ENCODE data around the gene ZGRF1.
"Not testable (repeated sequence)": the region's sequence is repeated elsewhere in the genome, so short reads cannot be mapped to it uniquely, and the experiment has no call there.

Gene ZGRF1

GRCh38 chr4:112649055-112649408 is 12.3 kb upstream of the ZGRF1 start:
- TF ChIP-seq FOXK2 (IDR thresholded peaks at IDR 0.05) (no peak), LEF1 (IDR thresholded peaks at IDR 0.05; ENCODE audit: borderline replicate concordance) (no peak), CTBP1 (IDR thresholded peaks at IDR 0.05; ENCODE audit: borderline replicate concordance) (no peak), SUZ12 (IDR thresholded peaks at IDR 0.05) (no peak), L3MBTL2 (conservative IDR thresholded peaks at IDR 0.05) (no peak), ZNF384 (IDR thresholded peaks at IDR 0.05) (no peak), FOXA1 (IDR thresholded peaks at IDR 0.05) (no peak), NFRKB (IDR thresholded peaks at IDR 0.05) (no peak), HDGF (IDR thresholded peaks at IDR 0.05; ENCODE audit: borderline replicate concordance) (no peak), ELF4 (IDR thresholded peaks at IDR 0.05) (no peak), ARNT (IDR thresholded peaks at IDR 0.05) (no peak), FOXM1 (IDR thresholded peaks at IDR 0.05; ENCODE audit: borderline replicate concordance) (no peak), TARDBP (IDR thresholded peaks at IDR 0.05) (no peak), SP1 (IDR thresholded peaks at IDR 0.05) (no peak)
- CTCF ChIA-PET: no interaction called here
- POLR2A ChIA-PET: no interaction called here
- no peak for DNase-seq (ENCODE audit: extremely low spot score)

- POLR2A ChIA-PET: no interaction called here
- CTCF ChIA-PET: no interaction called here
- no peak for DNase-seq (ENCODE audit: extremely low spot score)
- TF ChIP-seq FOXK2 (IDR thresholded peaks at IDR 0.05) (no peak), NFRKB (IDR thresholded peaks at IDR 0.05) (no peak), BHLHE40 (IDR thresholded peaks at IDR 0.05; ENCODE audit: borderline replicate concordance) (no peak), SP1 (IDR thresholded peaks at IDR 0.05) (no peak), TARDBP (IDR thresholded peaks at IDR 0.05) (no peak), ELF4 (IDR thresholded peaks at IDR 0.05) (no peak), CTBP1 (IDR thresholded peaks at IDR 0.05; ENCODE audit: borderline replicate concordance) (no peak), LEF1 (IDR thresholded peaks at IDR 0.05; ENCODE audit: borderline replicate concordance) (no peak), L3MBTL2 (conservative IDR thresholded peaks at IDR 0.05) (no peak), FOXA1 (IDR thresholded peaks at IDR 0.05) (no peak), ZNF384 (IDR thresholded peaks at IDR 0.05) (no peak), FOXM1 (IDR thresholded peaks at IDR 0.05; ENCODE audit: borderline replicate concordance) (no peak), ARNT (IDR thresholded peaks at IDR 0.05) (no peak), PKNOX1 (IDR thresholded peaks at IDR 0.05) (no peak), HDGF (IDR thresholded peaks at IDR 0.05; ENCODE audit: borderline replicate concordance) (no peak), SUZ12 (IDR thresholded peaks at IDR 0.05) (no peak)
These were observed 11.8 kb upstream of the ZGRF1 start for GRCh38 chr4:112648263-112649054.

GRCh38 chr4:112647785-112648184 is 11.1 kb upstream of the ZGRF1 start:
- TF ChIP-seq SUZ12 (IDR thresholded peaks at IDR 0.05) (no peak), ELF4 (IDR thresholded peaks at IDR 0.05) (no peak), FOXM1 (IDR thresholded peaks at IDR 0.05; ENCODE audit: borderline replicate concordance) (no peak), BHLHE40 (IDR thresholded peaks at IDR 0.05; ENCODE audit: borderline replicate concordance) (no peak), PKNOX1 (IDR thresholded peaks at IDR 0.05) (no peak), TARDBP (IDR thresholded peaks at IDR 0.05) (no peak), SP1 (IDR thresholded peaks at IDR 0.05) (no peak)
- ChIA-PET CTCF (no interaction called here), POLR2A (no interaction called here)
- no peak for DNase-seq (ENCODE audit: extremely low spot score)

- CTCF ChIA-PET: no interaction called here
- DNase-seq (ENCODE audit: extremely low spot score): no peak
- TF ChIP-seq NFRKB (IDR thresholded peaks at IDR 0.05) (no peak), ELF4 (IDR thresholded peaks at IDR 0.05) (no peak), L3MBTL2 (conservative IDR thresholded peaks at IDR 0.05) (no peak), FOXK2 (IDR thresholded peaks at IDR 0.05) (no peak), BHLHE40 (IDR thresholded peaks at IDR 0.05; ENCODE audit: borderline replicate concordance) (no peak), LEF1 (IDR thresholded peaks at IDR 0.05; ENCODE audit: borderline replicate concordance) (no peak), TARDBP (IDR thresholded peaks at IDR 0.05) (no peak), ZNF384 (IDR thresholded peaks at IDR 0.05) (no peak), FOXM1 (IDR thresholded peaks at IDR 0.05; ENCODE audit: borderline replicate concordance) (no peak), CTBP1 (IDR thresholded peaks at IDR 0.05; ENCODE audit: borderline replicate concordance) (no peak), FOXA1 (IDR thresholded peaks at IDR 0.05) (no peak)
- POLR2A ChIA-PET: no interaction called here
These were observed 10.2 kb upstream of the ZGRF1 start for GRCh38 chr4:112646632-112647537.

GRCh38 chr4:112645541-112646329 is 9.0 kb upstream of the ZGRF1 start:
- POLR2A ChIA-PET: no interaction called here
- DNase-seq (ENCODE audit: extremely low spot score): no peak
- CTCF ChIA-PET: no interaction called here
- TF ChIP-seq ARNT (IDR thresholded peaks at IDR 0.05) (no peak), SP1 (IDR thresholded peaks at IDR 0.05) (no peak), HDGF (IDR thresholded peaks at IDR 0.05; ENCODE audit: borderline replicate concordance) (no peak), PKNOX1 (IDR thresholded peaks at IDR 0.05) (no peak), NFRKB (IDR thresholded peaks at IDR 0.05) (no peak), CTBP1 (IDR thresholded peaks at IDR 0.05; ENCODE audit: borderline replicate concordance) (no peak), FOXM1 (IDR thresholded peaks at IDR 0.05; ENCODE audit: borderline replicate concordance) (no peak), SUZ12 (IDR thresholded peaks at IDR 0.05) (no peak), ZNF384 (IDR thresholded peaks at IDR 0.05) (no peak), TARDBP (IDR thresholded peaks at IDR 0.05) (no peak)

GRCh38 chr4:112644595-112645535 is 8.2 kb upstream of the ZGRF1 start:
- CTCF ChIA-PET; DNase-seq (ENCODE audit: extremely low spot score): not testable (repeated sequence)
- POLR2A ChIA-PET: interaction anchor here (0.5 kb wide), 1 partner anchor 12 kb away, joined by 4 read pairs; no protein-coding TSS in a partner anchor

All from HEK293T (cell line).